ENCODE measurements around the gene GPR65. TPM values are rescaled to one million over a fixed set of nuclear protein-coding genes. Genes with fewer than 3 reads are reported as not detected.
"Not testable (repeated sequence)": the region's sequence is repeated elsewhere in the genome, so short reads cannot be mapped to it uniquely, and the experiment has no call there.

Gene GPR65
- total RNA-seq, 2 donors from 2014 or later, result 14.9 to 16.6 TPM

GRCh38 chr14:88009486-88009885 is 4.6 kb downstream of the GPR65 start:
- no peak for ATAC-seq
- peaks cover 7% of the 10 kb centered on the region for H3K36me3 Mint-ChIP-seq (ENCODE audit: low read depth)
- DNase-seq, result no peak
- no peaks in the 10 kb centered on the region for H3K9me3 ChIP-seq (ENCODE audit: control insufficient read depth, low read length, poor library complexity, severe bottlenecking)
- peak overlapping the region; percentile 98 for H3K27ac Mint-ChIP-seq
- H3K27me3 Mint-ChIP-seq, result no peaks in the 10 kb centered on the region
- H3K4me3 Mint-ChIP-seq, result peak overlapping the region; percentile 92
- peaks cover 61% of the 10 kb centered on the region for H3K4me1 Mint-ChIP-seq

GRCh38 chr14:88010331-88010730 is 5.4 kb downstream of the GPR65 start:
- Mint-ChIP-seq H3K36me3 (ENCODE audit: low read depth) (peaks cover 4% of the 10 kb centered on the region), H3K4me1 (peaks cover 57% of the 10 kb centered on the region), H3K4me3 (peak overlapping the region; percentile 69), H3K27ac (peak overlapping the region; percentile 98), H3K27me3 (no peaks in the 10 kb centered on the region)
- DNase-seq, result no peak
- ATAC-seq, result no peak
- no peaks in the 10 kb centered on the region for H3K9me3 ChIP-seq (ENCODE audit: control insufficient read depth, low read length, poor library complexity, severe bottlenecking)

GRCh38 chr14:88012495-88012894 is 7.6 kb downstream of the GPR65 start:
- ATAC-seq (no peak), DNase-seq (no peak)
- Mint-ChIP-seq H3K4me3 (no peak overlapping the region), H3K27me3 (no peaks in the 10 kb centered on the region), H3K4me1 (peaks cover 57% of the 10 kb centered on the region), H3K36me3 (ENCODE audit: low read depth) (peaks cover 4% of the 10 kb centered on the region), H3K27ac (peak overlapping the region; percentile 98)
- H3K9me3 ChIP-seq (ENCODE audit: control insufficient read depth, low read length, poor library complexity, severe bottlenecking), result no peaks in the 10 kb centered on the region

- Mint-ChIP-seq H3K27me3 (no peaks in the 10 kb centered on the region), H3K4me3 (peak overlapping the region; percentile 53), H3K36me3 (ENCODE audit: low read depth) (no peaks in the 10 kb centered on the region), H3K27ac (peak overlapping the region; percentile 98), H3K4me1 (peaks cover 53% of the 10 kb centered on the region)
- ATAC-seq (peak; percentile 81), DNase-seq (peak in 2 of 3 donors; percentile 20 to 23)
- no peaks in the 10 kb centered on the region for H3K9me3 ChIP-seq (ENCODE audit: control insufficient read depth, low read length, poor library complexity, severe bottlenecking)
Observed at GRCh38 chr14:88013750-88014349, 8.9 kb downstream of the GPR65 start.

DNA sequence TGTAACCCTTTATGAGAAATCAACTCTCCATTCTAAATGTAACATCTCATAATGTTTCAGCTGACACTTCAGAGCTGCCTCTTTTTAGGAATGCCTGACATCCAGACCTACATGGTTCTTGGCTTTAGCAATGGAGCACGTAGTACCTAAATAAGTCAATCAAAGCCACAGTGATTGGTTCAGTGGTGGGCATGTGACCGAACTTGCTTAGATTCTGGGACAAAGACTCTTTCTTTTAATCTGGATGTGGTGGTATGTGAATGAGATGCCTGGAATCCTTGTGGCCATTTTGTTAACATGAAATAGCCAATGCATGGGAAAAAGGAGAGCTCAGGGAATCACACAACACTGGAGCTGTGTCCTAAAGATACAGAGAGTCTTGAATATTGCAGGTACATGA is 11.8 kb downstream of the GPR65 start:
- Mint-ChIP-seq H3K4me3 (no peak overlapping the region), H3K27ac (peak overlapping the region; percentile 87), H3K4me1 (peaks cover 38% of the 10 kb centered on the region), H3K27me3 (no peaks in the 10 kb centered on the region), H3K36me3 (ENCODE audit: low read depth) (no peaks in the 10 kb centered on the region)
- DNase-seq (no peak), ATAC-seq (no peak)
- H3K9me3 ChIP-seq (ENCODE audit: control insufficient read depth, low read length, poor library complexity, severe bottlenecking), result no peaks in the 10 kb centered on the region

DNA sequence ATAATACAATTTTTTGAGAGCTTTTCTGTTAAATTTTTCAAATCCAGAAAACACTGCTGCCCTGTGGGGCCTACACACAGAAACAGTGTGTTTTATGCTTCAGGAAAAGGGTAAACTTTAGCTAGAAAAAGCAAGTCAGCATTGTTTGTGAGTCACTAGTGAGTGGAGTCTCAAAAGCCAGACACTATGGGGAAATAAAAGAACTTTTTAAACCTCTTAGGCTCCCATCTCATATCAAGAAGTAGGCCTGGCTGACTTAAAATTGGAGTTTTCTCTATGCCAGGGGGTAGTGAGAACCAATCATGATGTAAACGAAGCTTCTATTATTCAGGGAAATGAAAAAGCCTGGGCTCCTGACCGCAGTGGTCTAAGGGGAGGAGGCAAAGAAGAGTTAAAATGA is 12.6 kb downstream of the GPR65 start:
- no peak for DNase-seq
- ATAC-seq, result no peak
- Mint-ChIP-seq H3K4me3 (no peak overlapping the region), H3K4me1 (peaks cover 32% of the 10 kb centered on the region), H3K36me3 (ENCODE audit: low read depth) (no peaks in the 10 kb centered on the region), H3K27me3 (no peaks in the 10 kb centered on the region), H3K27ac (peak overlapping the region; percentile 87)
- no peaks in the 10 kb centered on the region for H3K9me3 ChIP-seq (ENCODE audit: control insufficient read depth, low read length, poor library complexity, severe bottlenecking)

GRCh38 chr14:88023658-88024187 is 18.8 kb downstream of the GPR65 start:
- no peaks in the 10 kb centered on the region for H3K27me3 Mint-ChIP-seq
- H3K4me1 Mint-ChIP-seq, result peaks cover 53% of the 10 kb centered on the region
- peak; percentile 73 for ATAC-seq
- H3K36me3 Mint-ChIP-seq (ENCODE audit: low read depth), result no peaks in the 10 kb centered on the region
- no peak for DNase-seq
- no peaks in the 10 kb centered on the region for H3K9me3 ChIP-seq (ENCODE audit: control insufficient read depth, low read length, poor library complexity, severe bottlenecking)
- peak overlapping the region; percentile 33 for H3K4me3 Mint-ChIP-seq
- H3K27ac Mint-ChIP-seq, result peak overlapping the region; percentile 84

- H3K27ac Mint-ChIP-seq, result peak overlapping the region; percentile 84
- H3K27me3 Mint-ChIP-seq; ATAC-seq; DNase-seq; H3K36me3 Mint-ChIP-seq (ENCODE audit: low read depth); H3K9me3 ChIP-seq (ENCODE audit: control insufficient read depth, low read length, poor library complexity, severe bottlenecking): not testable (repeated sequence)
- peaks cover 55% of the 10 kb centered on the region for H3K4me1 Mint-ChIP-seq
- H3K4me3 Mint-ChIP-seq, result peak overlapping the region; percentile 5
Observed at GRCh38 chr14:88024252-88025086, 19.5 kb downstream of the GPR65 start.

DNA sequence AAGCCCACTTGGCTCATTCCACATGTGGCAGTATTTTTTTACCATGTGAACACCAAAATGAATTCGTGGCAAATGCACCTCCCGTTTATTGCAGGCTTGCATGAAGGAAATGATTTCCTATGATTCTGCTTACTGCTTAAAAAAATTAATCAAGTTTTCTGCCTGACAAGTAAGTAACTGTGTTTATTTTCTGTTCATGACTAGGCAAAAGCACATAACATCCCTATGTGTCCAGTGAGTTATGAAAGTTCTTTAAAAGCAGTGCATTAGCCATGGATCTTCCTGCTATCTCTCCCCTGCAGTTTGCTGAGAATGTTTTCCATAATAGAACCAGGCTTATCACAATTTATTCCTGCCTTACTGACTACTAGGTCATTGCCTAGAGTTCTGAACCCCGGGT is 20.4 kb downstream of the GPR65 start:
- H3K27ac Mint-ChIP-seq, result peak overlapping the region; percentile 30
- H3K4me3 Mint-ChIP-seq, result no peak overlapping the region
- no peak for DNase-seq
- H3K9me3 ChIP-seq (ENCODE audit: control insufficient read depth, low read length, poor library complexity, severe bottlenecking), result no peaks in the 10 kb centered on the region
- H3K27me3 Mint-ChIP-seq, result no peaks in the 10 kb centered on the region
- H3K4me1 Mint-ChIP-seq, result peaks cover 58% of the 10 kb centered on the region
- no peaks in the 10 kb centered on the region for H3K36me3 Mint-ChIP-seq (ENCODE audit: low read depth)
- ATAC-seq, result no peak

GRCh38 chr14:88026890-88027289 is 22.0 kb downstream of the GPR65 start:
- Mint-ChIP-seq H3K36me3 (ENCODE audit: low read depth) (no peaks in the 10 kb centered on the region), H3K27me3 (no peaks in the 10 kb centered on the region), H3K4me1 (peaks cover 62% of the 10 kb centered on the region), H3K4me3 (peak overlapping the region; percentile 43), H3K27ac (peak overlapping the region; percentile 30)
- H3K9me3 ChIP-seq (ENCODE audit: control insufficient read depth, low read length, poor library complexity, severe bottlenecking), result no peaks in the 10 kb centered on the region
- DNase-seq, result no peak
- ATAC-seq, result peak; percentile 50

DNA sequence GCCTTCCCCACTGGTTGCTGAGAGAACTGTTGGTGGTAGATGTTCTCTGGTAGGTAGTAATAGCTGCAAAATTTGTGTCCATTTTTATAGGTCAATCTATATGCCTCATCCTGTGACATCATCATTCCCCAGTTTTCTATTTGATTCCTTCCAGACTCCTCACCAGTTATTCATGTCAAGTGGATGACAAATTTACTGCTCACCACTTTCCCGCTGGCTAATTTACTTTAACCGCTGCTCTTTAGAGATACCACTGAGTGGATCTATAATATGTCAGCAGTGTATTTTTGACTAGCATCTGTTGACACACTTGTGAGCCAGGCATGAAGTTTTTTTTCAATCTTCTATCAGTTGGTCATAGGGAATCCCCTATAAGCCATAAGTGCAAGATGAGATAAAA is 24.6 kb downstream of the GPR65 start:
- peak; percentile 85 for ATAC-seq
- DNase-seq, result no peak
- peak overlapping the region; percentile 41 for H3K4me3 Mint-ChIP-seq
- H3K27ac Mint-ChIP-seq, result peak overlapping the region; percentile 88
- H3K9me3 ChIP-seq (ENCODE audit: control insufficient read depth, low read length, poor library complexity, severe bottlenecking), result no peaks in the 10 kb centered on the region
- peaks cover 47% of the 10 kb centered on the region for H3K4me1 Mint-ChIP-seq
- H3K36me3 Mint-ChIP-seq (ENCODE audit: low read depth), result no peaks in the 10 kb centered on the region
- H3K27me3 Mint-ChIP-seq, result no peaks in the 10 kb centered on the region

GRCh38 chr14:88030079-88030478 is 25.1 kb downstream of the GPR65 start:
- DNase-seq (no peak), ATAC-seq (peak; percentile 43)
- H3K4me3 Mint-ChIP-seq, result peak overlapping the region; percentile 19
- H3K9me3 ChIP-seq (ENCODE audit: control insufficient read depth, low read length, poor library complexity, severe bottlenecking), result no peaks in the 10 kb centered on the region
- H3K27me3 Mint-ChIP-seq, result no peaks in the 10 kb centered on the region
- H3K27ac Mint-ChIP-seq, result peak overlapping the region; percentile 88
- no peaks in the 10 kb centered on the region for H3K36me3 Mint-ChIP-seq (ENCODE audit: low read depth)
- peaks cover 41% of the 10 kb centered on the region for H3K4me1 Mint-ChIP-seq

- H3K4me3 Mint-ChIP-seq, result no peak overlapping the region
- H3K4me1 Mint-ChIP-seq, result peaks cover 33% of the 10 kb centered on the region
- H3K36me3 Mint-ChIP-seq (ENCODE audit: low read depth), result no peaks in the 10 kb centered on the region
- H3K27me3 Mint-ChIP-seq, result no peaks in the 10 kb centered on the region
- DNase-seq, result no peak
- no peak overlapping the region for H3K27ac Mint-ChIP-seq
- H3K9me3 ChIP-seq (ENCODE audit: control insufficient read depth, low read length, poor library complexity, severe bottlenecking), result no peaks in the 10 kb centered on the region
- ATAC-seq, result no peak
Observed at GRCh38 chr14:88030892-88031291, 26.0 kb downstream of the GPR65 start.
